ENCODE measurements around the gene SNX17.

DNA sequence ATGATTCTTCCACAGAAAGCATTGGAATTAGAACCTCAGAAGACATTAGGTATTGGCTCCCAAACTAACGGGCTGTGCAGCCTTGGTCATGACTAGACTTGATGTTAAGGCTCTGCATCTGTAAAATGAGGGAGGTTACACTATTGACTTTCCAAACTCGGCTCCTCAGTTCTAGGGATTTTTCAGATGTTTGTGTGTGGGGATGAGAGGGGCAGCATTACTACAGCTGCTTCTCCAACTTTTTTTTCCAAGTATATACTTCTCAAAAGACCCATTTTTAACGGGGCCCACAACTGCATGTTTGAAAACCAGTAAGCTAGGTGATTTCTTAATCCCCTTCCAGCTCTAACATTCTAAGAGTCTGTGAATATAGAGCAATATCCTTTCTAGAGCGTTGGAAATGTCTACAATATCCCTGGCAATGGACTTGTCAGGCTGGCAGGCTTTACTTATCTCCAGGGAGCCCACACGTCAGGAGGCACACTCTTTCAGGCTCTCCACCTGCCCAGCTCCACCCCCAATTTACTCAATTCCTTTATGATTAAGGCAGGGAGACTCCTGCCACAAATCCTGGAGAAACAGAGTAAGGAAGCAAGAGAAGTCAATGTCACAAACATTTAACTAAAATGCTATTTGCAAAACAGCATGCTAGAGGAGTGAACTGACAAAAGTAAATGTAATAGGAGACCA, 46.7 kb upstream of the SNX17 start:
- TF ChIP-seq, protein P1, sequence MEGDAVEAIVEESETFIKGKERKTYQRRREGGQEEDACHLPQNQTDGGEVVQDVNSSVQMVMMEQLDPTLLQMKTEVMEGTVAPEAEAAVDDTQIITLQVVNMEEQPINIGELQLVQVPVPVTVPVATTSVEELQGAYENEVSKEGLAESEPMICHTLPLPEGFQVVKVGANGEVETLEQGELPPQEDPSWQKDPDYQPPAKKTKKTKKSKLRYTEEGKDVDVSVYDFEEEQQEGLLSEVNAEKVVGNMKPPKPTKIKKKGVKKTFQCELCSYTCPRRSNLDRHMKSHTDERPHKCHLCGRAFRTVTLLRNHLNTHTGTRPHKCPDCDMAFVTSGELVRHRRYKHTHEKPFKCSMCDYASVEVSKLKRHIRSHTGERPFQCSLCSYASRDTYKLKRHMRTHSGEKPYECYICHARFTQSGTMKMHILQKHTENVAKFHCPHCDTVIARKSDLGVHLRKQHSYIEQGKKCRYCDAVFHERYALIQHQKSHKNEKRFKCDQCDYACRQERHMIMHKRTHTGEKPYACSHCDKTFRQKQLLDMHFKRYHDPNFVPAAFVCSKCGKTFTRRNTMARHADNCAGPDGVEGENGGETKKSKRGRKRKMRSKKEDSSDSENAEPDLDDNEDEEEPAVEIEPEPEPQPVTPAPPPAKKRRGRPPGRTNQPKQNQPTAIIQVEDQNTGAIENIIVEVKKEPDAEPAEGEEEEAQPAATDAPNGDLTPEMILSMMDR (conservative IDR thresholded peaks at IDR 0.05; ENCODE audit: low read depth, low read length): no peak
- no peak for TF ChIP-seq EZH2 (IDR thresholded peaks at IDR 0.05; ENCODE audit: borderline replicate concordance, low read depth, low read length, poor library complexity, severe bottlenecking)

All from A673 (cell line).